VCaP (cell line): ENCODE results near the gene CILP2.

Experiments used
- H3K27ac ChIP-seq: fragments of 450-650 bp; 2 replicates; pipeline ENCODE4 v1.5.1; 2017
- CTCF ChIP-seq: fragments of 450-650 bp; conservative IDR thresholded peaks from 2 replicates; pipeline ENCODE4 v1.5.1; 2017; ENCODE audit warnings: mild to moderate bottlenecking, moderate library complexity

CILP2 gene

GRCh38 chr19:19492026-19492610 is 45.9 kb upstream of the CILP2 start:
- TF ChIP-seq CTCF, result no peak
- no peak overlapping the region for H3K27ac ChIP-seq

- no peak for TF ChIP-seq CTCF
- H3K27ac ChIP-seq, result no peak overlapping the region
These were observed 44.1 kb upstream of the CILP2 start for GRCh38 chr19:19493841-19494546.

- TF ChIP-seq CTCF, result no peak
- H3K27ac ChIP-seq, result no peak overlapping the region
These were observed 42.2 kb upstream of the CILP2 start for GRCh38 chr19:19495614-19496603.

GRCh38 chr19:19498255-19498991 is 39.6 kb upstream of the CILP2 start:
- TF ChIP-seq CTCF, result no peak
- H3K27ac ChIP-seq, result no peak overlapping the region

- no peak for TF ChIP-seq CTCF
- no peak overlapping the region for H3K27ac ChIP-seq
These were observed 38.6 kb upstream of the CILP2 start for GRCh38 chr19:19499272-19499995.

- TF ChIP-seq CTCF, result no peak
These were observed 37.0 kb upstream of the CILP2 start for GRCh38 chr19:19500975-19501644.

More at GRCh38 chr19:19500975-19501644, 37.0 kb upstream of the CILP2 start:
- H3K27ac ChIP-seq, result no peak overlapping the region
